K562 (cell line): ENCODE data around the gene FOXA3. TPM values are rescaled to one million over a fixed set of nuclear protein-coding genes. Genes with fewer than 3 reads are reported as not detected.

Source experiments
- ATAC-seq: fragments of 200-7000 bp; cut with Tn5 transposase; 3 replicates; pipeline ENCODE4 v1.9.1; 2020; ENCODE audit warnings: moderate library complexity
- BruUV-seq: library from RNA; stranded (reverse); fragments of 400-500 nt; replicated peaks from 2 replicates; lab custom pipeline; 2021; lab: Mats Ljungman, UMichigan
- CTCF ChIA-PET: fragments of 300-600 bp; formaldehyde crosslinking; extraction: SDS; loops from one replicate; lab custom pipeline; 2021; ENCODE audit warnings: low intra/inter-chr PET ratio; lab: Yijun Ruan, JAX
- POLR2A ChIA-PET: fragments of 300-600, 350-650 bp; sonication (Branson Sonifier 250); formaldehyde crosslinking; extraction: SDS; loops from one replicate; lab custom pipeline; 2021; ENCODE audit warnings: antibody characterized with exemption, inconsistent platforms; lab: Yijun Ruan, JAX
- DNase-seq, 4 experiments: peaks; one replicate each; pipeline versions ENCODE4 v3.0.0 to v3.0.0-alpha.2; 2011 to 2018; ENCODE audit warnings: low spot score in 3 of 4, mixed read lengths in 3 of 4; ENCODE audit errors: extremely low read depth in 1 of 4
- FAIRE-seq: peaks from 2 replicates; lab custom pipeline; 2011; peaks lifted over from hg19 to GRCh38; lab: Jason Lieb, UNC
- H2AFZ ChIP-seq: 2 replicates; pipeline ENCODE4 v1.6.0; 2011; ENCODE audit warnings: low read depth, low read length, control low read depth, inconsistent platforms
- H3K27ac ChIP-seq: fragments of 200-600 bp; 3 replicates; pipeline ENCODE4 v1.8.0; 2011; ENCODE audit warnings: low read depth, mild to moderate bottlenecking, control low read depth, inconsistent platforms, low read length, moderate library complexity, mixed read lengths; ENCODE audit errors: extremely low read depth
- H3K27me3 ChIP-seq, 2 experiments: fragments of 300-600 bp in 1 of 2; 2 replicates in 1 of 2; 3 replicates in 1 of 2; pipeline versions ENCODE4 v1.6.0 to v1.8.0; 2011; ENCODE audit warnings: inconsistent platforms in 2 of 2, low read length in 2 of 2, mild to moderate bottlenecking in 1 of 2, mixed read lengths in 1 of 2, moderate library complexity in 1 of 2; ENCODE audit not compliant: control insufficient read depth in 2 of 2, insufficient read depth in 2 of 2
- H3K36me3 ChIP-seq: fragments of 300-600 bp; 3 replicates; pipeline ENCODE4 v1.8.0; 2011; ENCODE audit warnings: mild to moderate bottlenecking, low read length, inconsistent platforms; ENCODE audit not compliant: control insufficient read depth, insufficient read depth
- H3K4me1 ChIP-seq, 2 experiments: fragments of 200-600 bp in 1 of 2; replicated peaks in 1 of 2; 2 replicates in 1 of 2; 3 replicates in 1 of 2; pipeline versions ENCODE4 v1.5.1 to v1.8.0; 2011; ENCODE audit warnings: inconsistent platforms in 2 of 2, low read length in 2 of 2, mild to moderate bottlenecking in 1 of 2, mixed read lengths in 1 of 2, moderate library complexity in 1 of 2; ENCODE audit not compliant: control insufficient read depth in 2 of 2, insufficient read depth in 2 of 2
- H3K4me2 ChIP-seq: 2 replicates; pipeline ENCODE4 v1.6.1; 2011; ENCODE audit warnings: low read length, control low read depth, inconsistent platforms, mixed read lengths; ENCODE audit not compliant: insufficient read depth
- H3K4me3 ChIP-seq: fragments of 200-600 bp; sonication (generic), shearing (Covaris generic); 2 replicates; pipeline ENCODE4 v1.5.1; 2016; ENCODE audit warnings: control low read depth, inconsistent platforms
- H3K79me2 ChIP-seq: fragments of 200-600 bp; 3 replicates; pipeline ENCODE4 v1.8.0; 2011; ENCODE audit warnings: low read length, inconsistent platforms; ENCODE audit not compliant: control insufficient read depth, insufficient read depth
- H3K9ac ChIP-seq, 2 experiments: 2 replicates each; pipeline versions ENCODE4 v1.6.0 to v1.6.1; 2011; ENCODE audit warnings: low read depth in 2 of 2, low read length in 2 of 2, control low read depth in 1 of 2, inconsistent platforms in 1 of 2, mild to moderate bottlenecking in 1 of 2, mixed read lengths in 1 of 2; ENCODE audit not compliant: insufficient read depth in 1 of 2
- H3K9me1 ChIP-seq: one replicate; pipeline ENCODE4 v1.6.0; 2011; ENCODE audit warnings: inconsistent platforms, mild to moderate bottlenecking, low read length, moderate library complexity; ENCODE audit not compliant: control insufficient read depth, insufficient read depth
- H3K9me3 ChIP-seq: replicated peaks from 2 replicates; pipeline ENCODE4 v1.5.1; 2011; ENCODE audit warnings: low read depth, low read length, inconsistent platforms; ENCODE audit not compliant: control insufficient read depth, insufficient read depth
- H4K20me1 ChIP-seq: replicated peaks from 2 replicates; pipeline ENCODE4 v1.6.1; 2011; ENCODE audit warnings: low read length, inconsistent platforms, mixed read lengths; ENCODE audit not compliant: control insufficient read depth, insufficient read depth
- ARNT ChIP-seq, 2 experiments: fragments of 450-650 bp; IDR thresholded peaks; 2 replicates each; pipeline ENCODE4 v1.6.1; 2016; ENCODE audit warnings: mild to moderate bottlenecking in 1 of 2
- ELK1 ChIP-seq: sonication (generic); formaldehyde crosslinking; IDR thresholded peaks from 2 replicates; pipeline ENCODE4 v1.8.1; 2022; ENCODE audit warnings: missing genetic modification reagents
- EP400 ChIP-seq: fragments of 450-650 bp; IDR thresholded peaks from 2 replicates; pipeline ENCODE4 v1.6.1; 2017; ENCODE audit warnings: antibody characterized with exemption, mild to moderate bottlenecking, moderate library complexity
- FOXA3 ChIP-seq, 2 experiments: fragments of 450-650 bp in 1 of 2; sonication (generic) in 1 of 2; formaldehyde crosslinking; IDR thresholded peaks in 1 of 2; conservative IDR thresholded peaks in 1 of 2; 2 replicates each; pipeline versions ENCODE4 v1.4.0 to v1.8.0; 2020 to 2022; ENCODE audit warnings: mild to moderate bottlenecking in 2 of 2, missing genetic modification reagents in 1 of 2
- HOMEZ ChIP-seq: fragments of 250-450 bp; sonication (Bioruptor Pico); IDR thresholded peaks from 2 replicates; pipeline ENCODE4 v1.4.0; 2020; ENCODE audit warnings: mild to moderate bottlenecking, moderate library complexity
- MNT ChIP-seq, 2 experiments: fragments of 450-650 bp; conservative IDR thresholded peaks; 2 replicates each; pipeline ENCODE4 v1.6.1; 2017; ENCODE audit warnings: mild to moderate bottlenecking in 2 of 2, moderate library complexity in 2 of 2
- NELFE ChIP-seq: IDR thresholded peaks from 2 replicates; pipeline ENCODE4 v1.6.1; 2011; ENCODE audit warnings: mild to moderate bottlenecking; ENCODE audit not compliant: insufficient read depth, insufficient read length
- RFX5 ChIP-seq: IDR thresholded peaks from 2 replicates; pipeline ENCODE4 v1.6.1; 2011; ENCODE audit warnings: low read depth, mild to moderate bottlenecking, improper control_type of control experiment, low read length
- SMC3 ChIP-seq: conservative IDR thresholded peaks from 2 replicates; pipeline ENCODE4 v1.6.1; 2011; ENCODE audit warnings: low read depth, low read length, improper control_type of control experiment; ENCODE audit not compliant: insufficient read depth
- TCF15 ChIP-seq: fragments of 250-450 bp; sonication (Bioruptor Pico); IDR thresholded peaks from 2 replicates; pipeline ENCODE4 v1.8.0; 2022; ENCODE audit warnings: moderate library complexity, mild to moderate bottlenecking, inconsistent platforms
- TRIM25 ChIP-seq: fragments of 450-650 bp; IDR thresholded peaks from 2 replicates; pipeline ENCODE4 v1.7.0; 2016; ENCODE audit warnings: borderline replicate concordance
- TRIM28 ChIP-seq: fragments of 450-650 bp; IDR thresholded peaks from 2 replicates; pipeline ENCODE4 v1.6.1; 2017
- U2AF1 ChIP-seq: fragments of 200-400 bp; formaldehyde crosslinking; optimal IDR thresholded peaks from 2 replicates; pipeline ENCODE3; 2017; ENCODE audit warnings: mild to moderate bottlenecking, low read depth, low read length, moderate library complexity
- ZNF766 ChIP-seq: fragments of 200-800 bp; sonication (Bioruptor generic); conservative IDR thresholded peaks from 2 replicates; pipeline ENCODE4 v1.6.1; 2016; ENCODE audit warnings: missing genetic modification characterization, missing compliant biosample characterization
- ZNF77 ChIP-seq: fragments of 250-450 bp; sonication (Bioruptor Pico); IDR thresholded peaks from 2 replicates; pipeline ENCODE4 v1.5.0; 2020
- WGBS: fragments of 100-300 bp; shearing (Covaris generic); methylation state at CpG from one replicate; pipeline ENCODE4 v1.1.6; 2016; ENCODE audit warnings: low coverage, mixed read lengths; ENCODE audit not compliant: insufficient coverage; ENCODE audit errors: missing lambda C conversion rate; 5-methylcytosine and 5-hydroxymethylcytosine counted together
- in situ Hi-C: fragments of 300-500 bp; cut with MboI; formaldehyde crosslinking; loops from 4 replicates; pipeline ENCODE4 v1.15.0; 2018; ENCODE audit warnings: inconsistent platforms, mixed read lengths
- intact Hi-C: fragments of 100-400 bp; cut with micrococcal nuclease; formaldehyde crosslinking; loops from 2 replicates; pipeline ENCODE4 v1.14.2; 2022
- polyA plus RNA-seq, 8 experiments: library from polyadenylated mRNA; depleted of rRNA in 4 of 8; stranded (reverse) in 5 of 8; unstranded in 3 of 8; fragments of >200 nt; fragmentation: Nextera tagmentation in 2 of 8; fragmentation: Illumina TruSeq in 1 of 8; extraction: Ambion mirVana in 2 of 8; extraction: Trizol in 1 of 8; gene quantifications; 2 replicates each; pipeline versions ENCODE4 v1.2.1 to v1.2.3, GENCODE V29; 2011 to 2014; ENCODE audit warnings: inconsistent platforms in 1 of 8, missing spikeins in 1 of 8
- total RNA-seq, 7 experiments: library from RNA; depleted of rRNA in 6 of 7; stranded (reverse); fragments of >200 nt in 6 of 7; fragmentation: Illumina TruSeq in 2 of 7; extraction: Trizol in 2 of 7; gene quantifications; 2 replicates each; pipeline versions ENCODE4 v1.2.1 to v1.2.3, GENCODE V29; 2011 to 2021; ENCODE audit warnings: low replicate concordance in 1 of 7

Gene FOXA3
- total and polyA plus RNA-seq, 9 of the 15 experiments (the other 6 are each of a cell fraction or from before 2014, with no cell fraction given) = 1.3 to 15.5 (median 4.7) TPM

GRCh38 chr19:45901912-45902650, 38.0 kb downstream of the FOXA3 start, which contains the start of gene MYPOP:
TSS of gene MYPOP (minus strand) at chr19:45902613. CDS start at chr19:45901773, 840 bp downstream.
- ChIA-PET POLR2A (interaction anchor here (0.6 to 2.0 kb wide), 7 partner anchors 8 to 130 kb away, joined by 3 to 12 read pairs (median 4); partner anchors contain the start of genes IRF2BP1 and SYMPK), CTCF (no interaction called here)
- Histone ChIP-seq H3K79me2 (peaks cover 20% of the 10 kb centered on the region), H3K36me3 (peaks cover 29% of the 10 kb centered on the region), H3K9me3 (no peaks in the 10 kb centered on the region), H3K4me1 (peaks cover 6 to 25% of the 10 kb centered on the region in 2 experiments; a peak in 4 of 5 replicates), H3K4me3 (peak within 1 kb of the TSS; percentile 52), H3K9me1 (no peaks in the 10 kb centered on the region), H3K27me3 (no peaks in the 10 kb centered on the region), H3K27ac (peak within 1 kb of the TSS; percentile 66), H3K4me2 (peak within 1 kb of the TSS; percentile 94), H4K20me1 (no peaks in the 10 kb centered on the region), H2AFZ (peak within 1 kb of the TSS; percentile 93), H3K9ac (peak within 1 kb of the TSS; percentile 75 to 94)
- intact Hi-C loops (loop anchor here (1.0 kb wide), 1 partner anchor 39 kb away; the partner anchor contains the start of gene SYMPK), in situ Hi-C loops (no loop called here)
- FAIRE-seq (no peak), DNase-seq (peak in 2 of 4 experiments; percentile 35 to 42), ATAC-seq (no peak)
- BruUV-seq = no TSS peak
- 2% methylated on average over 14 of the region's 47 CpGs for WGBS
- TF ChIP-seq TCF15 (CRISPR knock-in tag) (no peak), ZNF766 (CRISPR knock-in tag) (no peak), U2AF1 (no peak), ELK1 (CRISPR knock-in tag) (no peak), ZNF77 (CRISPR knock-in tag) (no peak), TRIM28 (no peak), ARNT (IDR thresholded peaks at IDR 0.05) (no peak), SMC3 (no peak), RFX5 (no peak), TRIM25 (peak; percentile 83; the same call in 1 of the 2 replicates), EP400 (no peak), MNT (conservative IDR thresholded peaks at IDR 0.05) (0 out of 4 replicates have a peak, but pooled peaks of 1 of the 2 experiments have one; percentile 5), NELFE (no peak), HOMEZ (CRISPR knock-in tag) (no peak), FOXA3 (CRISPR knock-in tag; conservative IDR thresholded peaks at IDR 0.05 in 1 of 2, IDR thresholded peaks at IDR 0.05 in 1 of 2) (no peak)
